HPDE6-E6E7 (cell line): ENCODE measurements around the gene SMARCE1.
A peak's percentile ranks its signal among the peaks of the same experiment; 100 is the strongest.

ENCODE experiments used
- DNase-seq: peaks from one replicate; pipeline ENCODE4 v3.0.0; 2011; ENCODE audit warnings: missing footprints; ENCODE audit errors: extremely low spot score

SMARCE1 gene

DNA sequence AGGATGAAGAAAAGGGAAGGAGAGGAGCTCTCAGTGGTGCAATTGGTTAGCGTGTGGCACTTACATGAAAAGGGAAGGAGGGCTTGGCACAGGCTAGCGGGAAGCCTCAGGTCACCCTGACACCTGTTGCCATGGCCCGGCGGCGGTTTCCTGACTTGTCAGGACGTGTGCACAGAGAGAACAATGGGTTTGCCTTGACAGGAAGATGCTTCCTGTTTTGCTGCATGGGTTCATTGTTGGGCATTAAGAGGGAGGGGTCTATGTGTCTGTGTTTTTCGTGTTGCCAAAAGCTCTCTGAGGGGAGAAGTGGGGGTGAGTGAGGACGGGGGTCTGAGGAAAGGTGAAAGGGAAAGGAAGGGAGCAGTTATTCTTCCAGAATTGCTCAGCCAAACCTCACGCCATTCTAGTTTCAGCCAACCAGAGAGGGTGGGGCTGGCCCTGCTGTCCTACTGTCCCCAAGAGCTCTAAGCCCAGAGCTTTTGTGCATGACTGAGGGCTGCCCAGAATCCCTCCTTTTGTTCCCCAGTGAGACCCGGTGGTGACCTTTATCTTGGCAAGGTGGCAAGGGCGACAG lies 65.2 kb downstream of the SMARCE1 start:
- DNase-seq = peak; percentile 87

- DNase-seq = no peak
Observed at GRCh38 chr17:40580140-40580539, 67.5 kb downstream of the SMARCE1 start.

- DNase-seq = no peak
Observed at GRCh38 chr17:40579471-40579870, 68.1 kb downstream of the SMARCE1 start.

DNA sequence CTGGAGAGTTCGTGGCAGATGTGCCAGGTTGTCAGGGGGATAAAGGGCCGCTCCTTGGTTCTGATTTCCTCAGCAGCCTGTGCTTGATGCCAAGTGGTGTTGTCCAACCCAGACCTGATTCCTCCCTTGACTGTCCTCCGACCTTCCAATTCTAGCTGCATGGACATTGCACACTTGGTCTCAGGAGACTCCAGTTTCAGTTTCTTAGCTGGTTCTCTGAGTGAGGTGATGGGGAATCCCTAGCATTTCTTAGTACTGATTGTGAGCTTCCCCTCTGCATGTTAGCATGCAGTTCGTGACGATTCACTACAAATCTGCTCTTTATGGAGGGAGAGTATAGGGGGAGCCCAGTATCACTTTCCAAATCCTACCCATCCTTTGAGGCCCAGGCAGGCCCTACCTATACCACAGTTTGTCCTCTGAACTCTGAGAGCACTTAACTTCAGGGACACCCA lies 70.0 kb downstream of the SMARCE1 start:
- no peak for DNase-seq

GRCh38 chr17:40576113-40576740 lies 71.4 kb downstream of the SMARCE1 start:
- no peak for DNase-seq
